Coronary artery (tissue), 2 donors: ENCODE results near the gene CD300LD.

Experiments used
- DNase-seq: peaks from one replicate; pipeline ENCODE4 v3.0.0-alpha.2; 2017; ENCODE audit warnings: low spot score
- H3K27ac ChIP-seq, 2 donors: fragments of 200-600 bp; sonication (generic); one replicate each; pipeline ENCODE4 v1.5.1; 2016 to 2019
- H3K4me3 ChIP-seq: fragments of 200-600 bp; sonication (generic); 2 replicates; pipeline ENCODE4 v1.5.1; 2016; ENCODE audit warnings: mild to moderate bottlenecking, moderate library complexity
- TF ChIP-seq, protein P1 (sequence below): fragments of 200-600 bp; sonication (generic); IDR thresholded peaks from one replicate; pipeline ENCODE4 v1.5.1; 2019; ENCODE audit warnings: antibody characterized with exemption

The CD300LD gene

DNA sequence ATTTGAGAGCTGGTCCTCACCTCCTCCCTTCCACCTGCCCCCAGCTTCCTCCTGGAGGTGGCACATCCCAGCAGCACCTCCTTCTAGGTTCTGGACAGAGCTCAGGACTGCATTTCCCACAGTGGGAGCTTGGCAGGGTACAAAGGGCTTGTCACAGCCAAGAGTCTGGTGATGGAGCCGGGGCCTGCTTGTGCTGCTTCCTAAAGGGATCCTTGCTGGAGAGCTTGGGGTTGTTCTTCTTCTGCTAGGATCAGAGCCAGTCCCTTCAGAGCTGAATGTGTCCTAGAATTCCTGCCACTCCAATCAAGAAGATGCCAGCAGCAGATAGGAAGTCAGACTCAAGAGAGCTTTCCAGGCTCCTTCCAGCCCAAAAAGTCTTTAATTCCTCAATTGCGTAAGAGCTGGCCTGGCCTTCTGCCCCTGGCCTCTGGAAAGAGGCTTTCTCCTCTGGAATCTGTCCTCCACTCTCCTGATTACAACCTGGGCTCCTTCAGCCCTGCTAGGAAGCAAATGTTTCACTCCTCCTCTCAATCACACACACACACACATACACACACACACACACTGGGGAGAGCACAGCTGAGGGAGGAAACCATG is 27.1 kb upstream of the CD300LD start:
- no peak for DNase-seq
- no peak overlapping the region for H3K27ac ChIP-seq
- H3K4me3 ChIP-seq, result no peak overlapping the region
- TF ChIP-seq, protein P1, sequence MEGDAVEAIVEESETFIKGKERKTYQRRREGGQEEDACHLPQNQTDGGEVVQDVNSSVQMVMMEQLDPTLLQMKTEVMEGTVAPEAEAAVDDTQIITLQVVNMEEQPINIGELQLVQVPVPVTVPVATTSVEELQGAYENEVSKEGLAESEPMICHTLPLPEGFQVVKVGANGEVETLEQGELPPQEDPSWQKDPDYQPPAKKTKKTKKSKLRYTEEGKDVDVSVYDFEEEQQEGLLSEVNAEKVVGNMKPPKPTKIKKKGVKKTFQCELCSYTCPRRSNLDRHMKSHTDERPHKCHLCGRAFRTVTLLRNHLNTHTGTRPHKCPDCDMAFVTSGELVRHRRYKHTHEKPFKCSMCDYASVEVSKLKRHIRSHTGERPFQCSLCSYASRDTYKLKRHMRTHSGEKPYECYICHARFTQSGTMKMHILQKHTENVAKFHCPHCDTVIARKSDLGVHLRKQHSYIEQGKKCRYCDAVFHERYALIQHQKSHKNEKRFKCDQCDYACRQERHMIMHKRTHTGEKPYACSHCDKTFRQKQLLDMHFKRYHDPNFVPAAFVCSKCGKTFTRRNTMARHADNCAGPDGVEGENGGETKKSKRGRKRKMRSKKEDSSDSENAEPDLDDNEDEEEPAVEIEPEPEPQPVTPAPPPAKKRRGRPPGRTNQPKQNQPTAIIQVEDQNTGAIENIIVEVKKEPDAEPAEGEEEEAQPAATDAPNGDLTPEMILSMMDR, result no peak

DNA sequence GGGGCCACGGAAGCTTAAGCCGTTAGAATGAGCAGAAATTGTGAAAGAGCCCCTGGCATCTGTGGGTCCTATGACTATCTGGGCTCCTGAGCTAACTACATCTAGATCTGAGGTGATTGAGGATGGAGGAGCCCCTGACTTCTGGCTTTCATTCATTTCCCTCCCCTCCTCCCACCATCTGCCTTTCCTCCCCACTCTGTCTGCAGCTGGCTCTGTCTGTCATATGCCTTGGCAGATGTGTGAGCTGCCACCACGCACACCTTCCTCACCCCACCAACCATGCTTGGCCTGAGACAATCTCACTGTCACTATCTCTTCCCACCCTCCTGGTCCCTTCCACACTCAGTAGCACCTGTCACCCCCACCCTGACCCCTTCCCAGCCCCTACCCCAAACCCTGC is 26.4 kb upstream of the CD300LD start:
- TF ChIP-seq, protein P1, result no peak
- no peak overlapping the region for H3K27ac ChIP-seq
- DNase-seq, result no peak
- H3K4me3 ChIP-seq, result no peak overlapping the region

DNA sequence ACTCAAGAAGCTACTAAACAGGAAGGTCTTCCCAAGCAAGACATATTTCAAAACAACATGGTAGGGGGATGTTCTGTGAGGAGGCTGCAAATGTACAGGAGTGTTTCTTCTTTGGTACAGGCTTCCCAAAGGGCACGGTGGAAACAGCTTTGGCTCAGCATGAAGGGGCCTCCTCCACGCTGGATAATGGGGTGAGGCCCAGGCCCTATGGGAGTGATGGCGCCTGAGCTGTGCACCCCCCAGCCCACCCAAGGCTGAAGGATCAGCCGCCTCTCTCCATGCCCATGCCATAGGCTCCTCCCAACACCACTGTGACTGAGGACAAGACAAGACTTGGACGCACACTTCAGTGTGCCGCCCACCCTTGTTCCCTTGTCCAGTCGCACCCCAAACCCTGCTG is 24.6 kb upstream of the CD300LD start:
- DNase-seq, result no peak
- TF ChIP-seq, protein P1, result no peak
- Histone ChIP-seq H3K4me3 (no peak overlapping the region), H3K27ac (no peak overlapping the region)

DNA sequence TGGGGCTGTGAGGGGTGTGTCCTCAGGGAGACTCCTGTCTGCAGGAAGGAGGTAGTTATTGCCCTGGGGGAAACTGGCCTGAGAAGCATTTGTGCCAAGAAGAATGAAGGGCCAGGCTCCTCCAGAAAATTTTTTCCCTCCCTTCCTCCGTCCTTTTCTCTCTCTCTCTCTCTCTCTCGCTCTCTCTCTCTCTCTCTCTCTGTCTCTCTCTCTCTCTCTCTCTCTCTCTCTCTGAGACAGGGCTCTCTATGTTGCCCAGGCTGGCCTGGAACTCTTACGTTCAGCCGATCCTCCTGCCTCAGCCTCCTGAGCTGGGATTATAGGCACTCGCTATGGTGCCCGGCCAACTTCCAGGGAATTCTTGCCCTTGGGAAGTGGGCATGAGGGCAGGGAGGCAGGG is 20.0 kb upstream of the CD300LD start:
- H3K4me3 ChIP-seq, result no peak overlapping the region
- TF ChIP-seq, protein P1, result no peak
- H3K27ac ChIP-seq, result no peak overlapping the region
- no peak for DNase-seq

DNA sequence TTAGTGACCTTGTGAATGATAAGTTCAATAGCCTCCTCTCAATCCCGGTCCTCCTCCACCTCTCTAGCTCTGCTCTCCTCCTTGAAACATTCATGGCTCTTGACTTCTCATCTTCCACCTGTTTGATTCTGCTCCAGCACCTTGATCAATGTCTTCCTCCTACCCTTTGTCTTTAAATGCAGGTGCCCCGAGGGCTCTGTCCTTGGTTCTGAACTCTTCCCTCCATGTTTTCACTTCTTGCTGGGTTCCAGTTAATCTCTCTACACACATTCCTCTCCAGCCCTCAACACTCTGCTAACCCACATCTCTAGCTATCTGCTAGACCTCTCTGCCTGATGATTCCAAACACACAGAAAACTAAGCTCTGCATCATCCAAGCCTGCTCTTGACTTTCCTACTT is 18.0 kb upstream of the CD300LD start:
- Histone ChIP-seq H3K4me3 (no peak overlapping the region), H3K27ac (no peak overlapping the region)
- no peak for DNase-seq
- TF ChIP-seq, protein P1, result no peak

DNA sequence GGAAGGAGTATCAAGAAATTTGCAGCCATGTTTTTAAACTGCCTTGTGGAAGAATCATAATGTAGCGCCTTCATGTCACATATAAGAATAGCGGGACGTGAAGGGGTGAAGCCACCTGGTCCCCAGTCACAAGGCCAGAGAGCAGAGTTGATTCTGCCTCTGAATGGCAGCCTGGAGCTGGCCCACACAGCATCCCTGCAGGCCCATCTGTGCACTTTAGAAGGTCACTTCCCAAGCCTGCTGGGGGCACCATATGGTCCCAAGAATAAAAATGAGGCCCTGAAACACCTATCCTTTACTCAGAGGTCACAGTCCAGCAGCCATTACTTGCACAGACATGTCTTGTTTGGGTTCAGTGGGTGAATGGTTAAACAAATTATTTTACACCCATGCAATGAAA is 16.4 kb upstream of the CD300LD start:
- Histone ChIP-seq H3K4me3 (no peak overlapping the region), H3K27ac (no peak overlapping the region)
- TF ChIP-seq, protein P1, result no peak
- no peak for DNase-seq

DNA sequence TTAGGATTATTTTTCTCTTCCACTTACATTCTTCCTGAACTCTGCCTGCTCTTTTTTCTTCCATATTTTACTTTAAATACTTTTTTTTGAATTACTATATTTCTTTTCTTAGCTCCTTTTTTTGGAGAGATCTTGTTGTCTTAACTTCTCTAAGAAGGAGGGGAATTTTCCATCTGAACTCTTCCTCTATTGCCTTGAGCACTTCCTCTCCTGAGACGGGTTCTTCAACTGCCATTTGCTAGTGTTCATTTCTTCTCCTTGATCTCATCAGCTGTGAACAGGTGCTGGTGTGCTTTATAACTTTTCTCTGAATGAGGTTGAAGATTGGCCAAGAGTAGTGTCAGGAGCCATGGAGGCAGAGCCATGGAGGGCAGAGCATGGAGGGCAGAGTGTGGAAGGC is 15.1 kb upstream of the CD300LD start:
- DNase-seq, result no peak
- TF ChIP-seq, protein P1, result no peak
- H3K27ac ChIP-seq, result no peak overlapping the region
- H3K4me3 ChIP-seq, result no peak overlapping the region
